ENCODE measurements around the gene THSD7A.

GRCh38 chr7:11358637-11359036 lies 473.4 kb downstream of the THSD7A start:
- TF ChIP-seq RCOR1 (conservative IDR thresholded peaks at IDR 0.05; ENCODE audit: low read depth, low read length) (no peak), CHD1 (IDR thresholded peaks at IDR 0.05; ENCODE audit: low read depth, low read length) (no peak), SMARCA5 (IDR thresholded peaks at IDR 0.05) (no peak), CTCF (IDR thresholded peaks at IDR 0.05 in 2 of 3, conservative IDR thresholded peaks at IDR 0.05 in 1 of 3; ENCODE audit: control insufficient read depth in 2 of 3, extremely low read depth in 1 of 3, insufficient read depth in 1 of 3, low read depth in 3 of 3, low read length in 3 of 3) (no peak), ZNF274 (IDR thresholded peaks at IDR 0.05; ENCODE audit: insufficient read depth, insufficient read length) (no peak), RBBP5 (conservative IDR thresholded peaks at IDR 0.05) (no peak), BCL3 (IDR thresholded peaks at IDR 0.05; ENCODE audit: borderline replicate concordance, insufficient read depth, low read depth, low read length, poor library complexity, severe bottlenecking) (no peak), PBX3 (IDR thresholded peaks at IDR 0.05; ENCODE audit: insufficient replicate concordance, low read depth, low read length) (no peak), JUND (IDR thresholded peaks at IDR 0.05; ENCODE audit: low read depth, low read length) (no peak), BHLHE40 (IDR thresholded peaks at IDR 0.05; ENCODE audit: borderline replicate concordance in 1 of 2, low read depth in 2 of 2, low read length in 1 of 2) (no peak)
